CD4-positive, alpha-beta T cell treated with Interleukin-2 at 100 ng/mL for 4 hours (primary cell): ENCODE data around the gene SLC6A15.

ENCODE experiments used
- DNase-seq: peaks from one replicate; pipeline ENCODE4 v3.0.0-alpha.2; 2020; ENCODE audit warnings: low spot score

SLC6A15 gene

DNA sequence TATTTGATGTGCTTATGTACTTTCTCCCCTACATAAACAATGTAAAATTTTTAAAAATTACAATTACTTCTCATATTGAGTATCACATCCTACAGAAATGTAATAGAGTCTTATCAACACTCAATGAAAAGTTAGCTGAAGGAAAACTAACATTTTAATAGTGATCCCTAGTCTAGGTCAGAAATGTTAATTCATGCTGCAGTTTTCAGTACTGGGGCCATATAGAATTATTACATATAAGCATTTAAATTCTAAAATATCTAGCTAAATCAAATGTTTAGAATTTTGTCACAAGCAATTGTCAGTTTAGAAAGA is 37.8 kb downstream of the SLC6A15 start:
- no peak for DNase-seq

DNA sequence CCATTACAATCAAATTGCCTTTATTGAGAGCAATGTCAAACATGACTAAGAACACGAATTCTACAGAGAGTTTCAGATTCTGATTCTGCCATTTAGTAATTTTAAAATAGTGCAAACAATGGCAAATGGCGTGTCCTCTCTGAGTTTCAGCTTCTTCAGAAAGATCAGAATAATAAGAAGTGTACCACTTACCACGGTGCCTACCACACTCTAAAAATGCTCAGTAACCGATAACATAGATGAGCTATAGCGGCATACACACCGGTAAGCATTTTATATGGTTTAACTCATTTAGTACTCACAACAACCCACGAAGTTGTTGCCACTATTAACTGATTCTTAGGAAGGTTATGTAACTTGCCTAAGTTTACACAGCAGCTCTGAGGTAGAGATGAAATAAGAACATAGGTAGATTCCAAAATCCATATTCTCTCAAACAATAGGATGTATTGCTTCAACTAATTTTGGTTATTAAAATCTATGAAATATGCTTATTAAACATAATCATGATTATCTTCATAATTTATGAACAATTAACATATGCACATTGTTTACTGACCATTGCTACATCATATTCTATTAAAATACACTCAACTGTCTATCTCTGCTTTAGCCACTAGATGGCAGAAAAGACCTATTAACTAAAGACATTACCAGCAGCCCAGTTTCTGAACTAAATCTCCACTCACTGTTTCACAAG is 38.3 kb downstream of the SLC6A15 start:
- peak; percentile 51 for DNase-seq

DNA sequence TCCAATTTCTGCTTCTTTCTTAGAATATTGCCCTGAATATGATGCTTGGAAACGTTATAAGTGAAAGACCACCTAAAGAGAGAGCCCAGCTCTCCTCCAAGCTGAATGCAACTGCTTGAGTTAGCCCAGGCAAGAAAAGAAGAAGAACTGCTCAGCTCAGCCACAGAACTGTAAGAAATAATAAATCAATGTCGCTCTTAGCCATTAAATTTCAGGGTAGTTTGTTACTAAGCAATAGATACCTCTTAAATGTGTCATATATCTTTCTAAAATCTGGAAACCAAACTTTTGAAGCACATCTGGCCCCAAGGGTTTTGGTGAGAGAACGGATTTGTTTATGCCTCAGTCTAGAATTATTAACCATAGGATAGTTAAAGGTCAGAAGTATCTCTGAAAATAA is 50.4 kb downstream of the SLC6A15 start:
- no peak for DNase-seq

DNA sequence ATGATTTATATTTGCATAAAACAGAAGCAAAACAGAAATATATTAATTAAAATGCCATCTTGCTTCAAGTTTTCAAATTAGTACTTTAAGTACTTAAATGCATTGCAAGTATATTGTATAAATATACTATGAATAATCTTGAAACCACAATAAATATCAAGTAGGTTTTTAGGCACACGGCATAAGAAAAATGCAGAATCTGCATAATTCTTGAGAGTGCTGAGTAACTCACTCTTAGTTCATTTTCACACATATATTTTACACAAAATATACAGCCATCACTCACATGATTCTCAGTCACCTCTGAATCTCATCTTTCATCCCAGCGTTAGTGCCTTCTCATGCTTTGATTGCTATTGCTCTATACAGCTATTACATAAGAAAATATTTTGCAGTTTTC is 51.9 kb downstream of the SLC6A15 start:
- DNase-seq: no peak

DNA sequence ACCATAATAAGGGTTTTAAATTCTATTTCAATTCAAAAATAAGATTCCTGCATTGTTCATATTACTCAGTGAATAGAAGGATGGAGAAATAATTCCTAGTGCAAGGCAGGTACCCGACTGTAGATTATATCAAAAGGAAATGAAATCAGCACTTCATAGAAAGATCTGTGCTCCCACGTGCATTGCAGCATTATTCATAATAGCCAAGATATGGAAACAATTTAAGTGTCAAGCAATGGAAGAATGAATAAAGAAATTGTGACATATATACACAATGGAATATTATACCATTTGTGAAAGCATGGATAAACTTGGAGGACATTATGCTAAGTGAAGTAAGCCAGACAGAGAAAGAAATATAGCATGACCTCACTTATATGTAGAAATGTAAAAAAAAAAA is 53.8 kb downstream of the SLC6A15 start:
- no peak for DNase-seq

- DNase-seq: no peak
Observed at GRCh38 chr12:84857525-84858208, 54.9 kb downstream of the SLC6A15 start.

DNA sequence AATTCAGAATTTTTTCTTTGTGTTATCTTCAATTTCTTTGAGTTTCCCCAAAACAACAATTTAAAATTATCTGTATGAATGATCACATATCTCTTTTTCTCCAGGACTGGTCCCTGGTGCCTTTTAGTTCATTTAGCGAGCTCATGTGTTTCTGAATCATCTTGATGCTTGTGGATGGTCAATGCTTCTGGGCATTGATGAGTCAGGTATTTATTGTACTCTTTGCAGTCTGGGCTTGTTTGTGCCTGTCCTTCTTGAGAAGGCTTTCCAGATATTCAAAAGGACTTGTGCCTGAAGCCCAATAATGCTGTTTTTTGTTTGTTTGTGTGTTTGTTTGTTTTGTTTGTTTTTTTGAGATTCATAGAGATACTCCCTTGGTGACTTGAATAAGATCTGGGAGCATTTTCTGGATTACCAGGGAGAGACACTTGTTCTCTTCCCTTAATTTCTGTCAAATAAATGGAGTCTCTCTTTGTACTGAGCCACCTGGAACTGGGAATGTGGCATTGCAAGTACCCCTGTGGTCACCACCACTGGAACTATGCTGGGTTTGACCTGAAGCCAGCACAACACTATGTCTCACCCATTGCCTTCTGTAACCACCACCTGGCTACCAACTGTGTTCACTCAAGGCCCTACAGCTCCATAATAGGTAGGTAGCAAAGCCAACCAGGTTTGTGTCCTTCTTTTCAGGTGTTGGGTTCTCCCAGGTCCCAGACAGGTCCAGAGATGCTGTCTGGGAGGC is 56.3 kb downstream of the SLC6A15 start:
- no peak for DNase-seq

- no peak for DNase-seq
Observed at GRCh38 chr12:84843593-84844144, 68.9 kb downstream of the SLC6A15 start.

GRCh38 chr12:84842406-84843013 is 70.1 kb downstream of the SLC6A15 start:
- peak; percentile 12 for DNase-seq

DNA sequence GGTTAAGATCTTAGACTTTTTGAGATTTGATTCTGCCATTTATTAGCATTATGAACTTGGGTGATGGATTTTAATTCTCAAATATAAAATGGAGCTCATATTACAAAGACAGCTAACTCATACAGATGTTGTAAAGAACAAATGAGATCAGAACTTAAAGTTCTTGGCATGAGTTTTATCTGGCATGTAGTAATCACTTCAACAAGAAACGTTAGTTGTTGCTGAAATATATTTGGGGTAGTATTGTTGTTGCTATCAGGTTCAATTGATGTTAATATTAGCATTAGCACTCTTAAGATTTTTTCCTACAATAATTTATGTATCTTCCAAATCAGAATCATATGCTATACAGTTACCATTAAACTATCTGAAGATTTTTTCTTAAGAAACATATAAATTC is 71.0 kb downstream of the SLC6A15 start:
- no peak for DNase-seq

- no peak for DNase-seq
Observed at GRCh38 chr12:84840356-84840755, 72.2 kb downstream of the SLC6A15 start.

- no peak for DNase-seq
Observed at GRCh38 chr12:84826925-84827324, 85.7 kb downstream of the SLC6A15 start.

DNA sequence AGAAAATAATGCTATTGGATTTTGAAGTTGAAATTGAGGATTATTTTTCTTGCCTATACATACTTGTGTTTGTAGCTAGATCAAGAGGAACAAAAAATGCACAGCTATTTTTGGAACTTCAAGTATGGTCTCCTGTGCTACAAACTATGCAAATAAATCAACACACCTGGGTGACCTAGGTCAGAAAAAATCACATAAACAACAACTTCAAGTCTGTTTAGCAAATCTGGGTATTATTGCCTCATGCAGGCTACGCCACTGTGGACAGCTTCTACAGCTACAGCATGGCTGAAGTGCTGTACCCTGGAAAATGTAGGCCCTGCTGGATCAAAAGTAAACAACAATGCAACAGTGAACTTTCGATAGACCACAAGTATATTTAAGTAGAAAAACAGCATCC is 87.5 kb downstream of the SLC6A15 start:
- DNase-seq: no peak

- DNase-seq: no peak
Observed at GRCh38 chr12:84822525-84822924, 90.1 kb downstream of the SLC6A15 start.

DNA sequence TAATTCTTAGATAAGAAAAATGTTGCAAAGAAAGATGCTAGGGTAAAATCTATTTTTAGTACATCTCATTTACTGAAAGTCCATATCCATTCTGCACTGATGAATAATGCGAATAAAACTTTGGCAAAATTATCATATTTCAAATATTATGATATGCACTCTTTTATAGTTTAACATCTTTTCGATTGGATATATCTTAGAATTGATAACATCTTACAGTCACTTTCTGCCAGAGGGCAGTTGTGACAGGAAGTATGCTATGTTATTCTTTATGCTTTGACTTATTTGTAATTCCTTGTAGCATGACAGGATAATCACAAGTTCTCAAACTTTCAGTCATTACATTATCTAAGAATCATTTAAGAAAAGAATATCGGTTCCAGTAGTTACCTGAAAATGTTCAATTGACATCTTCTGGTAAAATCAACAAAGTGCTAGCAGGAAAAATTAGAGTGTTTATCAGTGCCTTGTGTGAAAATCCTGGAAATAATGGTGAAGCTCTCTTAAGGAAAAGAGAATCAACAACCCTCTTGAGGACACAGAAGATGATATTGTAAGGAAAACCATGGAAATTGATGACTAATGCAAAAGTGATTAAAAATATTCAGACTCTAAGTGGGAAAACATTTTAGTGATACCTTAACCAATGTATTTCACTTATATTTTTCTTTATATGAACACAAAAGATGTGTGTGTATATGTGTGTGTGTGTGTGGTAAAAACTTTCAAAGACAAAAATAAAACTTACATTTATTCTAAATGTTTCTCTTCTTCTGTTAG is 95.5 kb downstream of the SLC6A15 start:
- DNase-seq: no peak

DNA sequence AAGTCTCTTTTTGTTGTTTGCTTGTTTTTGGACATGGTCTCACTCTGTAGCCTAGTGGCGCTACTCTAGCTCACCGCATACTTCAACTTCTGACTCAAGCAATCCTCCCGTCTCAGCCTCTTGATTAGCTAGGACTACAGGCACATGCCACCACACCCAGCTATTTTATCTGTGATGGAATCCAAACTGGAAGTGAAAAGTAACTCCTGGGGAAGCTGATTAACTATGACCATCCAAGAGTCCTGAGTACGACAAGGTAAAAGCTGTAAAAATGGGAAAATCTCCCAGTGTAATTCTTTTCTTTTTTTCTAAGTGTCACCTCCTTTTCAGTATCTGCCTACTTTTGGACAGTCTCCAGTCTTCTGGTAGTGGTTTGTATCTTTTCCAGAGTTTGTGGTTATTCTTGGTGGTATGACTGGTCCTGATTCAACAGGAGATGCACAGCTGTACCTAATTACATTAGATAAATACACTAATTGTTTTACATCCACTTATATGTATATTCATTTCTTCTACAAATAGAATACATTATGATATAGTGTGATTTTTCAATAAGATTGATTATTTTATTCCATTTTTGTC is 97.8 kb downstream of the SLC6A15 start:
- DNase-seq: no peak

DNA sequence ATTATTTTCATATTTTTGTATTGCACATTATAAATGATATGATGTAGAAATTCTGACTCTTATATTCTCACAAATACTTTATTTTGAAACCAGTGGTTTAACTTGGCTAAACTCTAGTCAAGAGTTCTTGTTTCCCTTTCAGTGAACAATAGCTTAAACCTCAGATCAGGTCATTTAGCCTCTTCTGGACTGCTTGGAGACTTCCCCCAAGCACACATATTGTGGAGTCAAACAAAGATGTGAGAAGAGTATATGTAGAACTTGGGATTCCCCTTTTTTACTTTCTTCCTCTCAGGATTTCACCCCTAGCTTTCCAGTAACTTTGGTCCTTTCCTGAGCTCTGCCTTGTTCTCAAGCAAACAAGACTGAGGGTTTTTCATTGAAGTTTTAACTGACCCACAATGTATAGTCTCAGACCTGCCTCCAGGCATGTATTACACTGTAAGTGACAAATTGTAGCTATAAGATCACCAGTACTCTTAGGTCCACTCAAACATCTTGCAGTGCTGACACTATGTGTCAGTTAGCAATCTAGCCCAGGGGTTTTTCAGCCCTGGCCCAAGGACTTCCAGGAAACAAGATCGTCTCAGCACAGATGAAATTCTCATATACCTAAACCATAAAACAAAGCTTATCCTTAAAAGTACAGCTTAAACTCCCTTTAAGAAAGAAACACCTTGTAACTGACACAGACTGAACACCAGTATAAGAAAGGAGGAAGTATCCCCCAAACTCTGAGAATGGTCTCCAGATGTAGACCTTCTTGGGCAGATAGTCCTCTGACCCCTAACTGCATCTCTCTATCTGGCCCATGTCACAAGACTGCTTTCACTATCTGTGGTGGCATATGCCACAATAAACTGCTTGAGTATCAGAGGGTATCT is 98.6 kb downstream of the SLC6A15 start:
- no peak for DNase-seq

DNA sequence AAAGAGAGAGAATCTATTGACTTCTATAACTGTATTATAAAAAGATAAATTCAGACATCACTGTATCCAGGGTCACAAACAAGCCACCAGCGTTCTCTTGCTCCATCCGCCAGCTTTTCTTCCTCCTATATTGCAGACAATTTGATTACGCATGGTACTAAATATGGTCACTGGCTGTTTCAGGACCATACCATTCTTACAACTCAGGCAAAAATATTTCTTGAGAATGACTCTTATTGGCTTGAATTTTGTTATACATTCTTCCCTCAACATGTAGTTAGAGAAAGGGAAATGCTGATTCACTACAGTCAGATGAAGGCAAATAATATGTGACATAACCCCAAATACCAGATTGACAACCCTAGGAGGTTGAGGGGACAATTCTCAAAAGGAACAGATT is 101.3 kb downstream of the SLC6A15 start:
- DNase-seq: no peak

DNA sequence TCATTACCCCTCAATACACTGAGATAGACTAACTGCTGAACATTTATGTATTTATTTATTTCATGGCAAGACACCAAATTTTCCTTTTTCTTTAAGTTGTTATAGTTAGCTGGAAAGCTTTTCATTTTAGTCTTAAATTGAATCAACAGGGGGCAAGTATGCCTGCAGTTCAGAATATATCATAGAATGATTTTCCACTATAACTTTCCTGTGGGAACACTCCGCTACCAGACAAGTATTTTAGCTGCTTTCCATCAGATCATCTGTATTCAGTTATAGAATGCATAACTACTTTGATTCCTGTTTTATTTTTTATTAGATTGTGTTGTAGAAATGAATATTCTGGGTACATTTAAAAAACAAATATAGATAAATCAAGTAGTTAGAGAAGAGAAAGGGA is 102.0 kb downstream of the SLC6A15 start:
- no peak for DNase-seq
